GM19193 (cell line): ENCODE data around the gene BCAS3.

Experiments
- POLR2A ChIP-seq: IDR thresholded peaks from 4 replicates; pipeline ENCODE4 v1.6.1; 2011; ENCODE audit not compliant: insufficient read depth, insufficient read length; ENCODE audit errors: extremely low read depth

BCAS3 gene

DNA sequence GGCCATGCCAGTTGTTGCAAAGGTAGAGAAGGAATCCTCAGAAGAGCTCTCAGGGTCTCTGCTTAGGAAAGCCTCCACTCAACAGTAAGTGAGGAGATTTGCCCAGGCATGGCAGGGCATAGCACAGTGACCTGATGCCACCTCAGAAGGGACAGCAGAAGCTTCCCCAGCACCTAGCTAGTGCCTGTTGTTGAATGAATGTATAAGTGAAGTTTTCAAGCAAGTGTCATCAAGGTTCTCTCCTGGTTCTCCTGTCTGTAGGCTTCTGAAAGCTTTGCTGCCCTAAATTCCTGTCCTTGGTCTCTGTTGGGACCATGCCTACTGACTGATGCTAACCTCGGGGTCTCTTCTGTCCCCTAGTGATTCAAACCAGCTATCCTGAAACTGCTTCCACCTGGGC is 607.1 kb downstream of the BCAS3 start:
- no peak for TF ChIP-seq POLR2A

DNA sequence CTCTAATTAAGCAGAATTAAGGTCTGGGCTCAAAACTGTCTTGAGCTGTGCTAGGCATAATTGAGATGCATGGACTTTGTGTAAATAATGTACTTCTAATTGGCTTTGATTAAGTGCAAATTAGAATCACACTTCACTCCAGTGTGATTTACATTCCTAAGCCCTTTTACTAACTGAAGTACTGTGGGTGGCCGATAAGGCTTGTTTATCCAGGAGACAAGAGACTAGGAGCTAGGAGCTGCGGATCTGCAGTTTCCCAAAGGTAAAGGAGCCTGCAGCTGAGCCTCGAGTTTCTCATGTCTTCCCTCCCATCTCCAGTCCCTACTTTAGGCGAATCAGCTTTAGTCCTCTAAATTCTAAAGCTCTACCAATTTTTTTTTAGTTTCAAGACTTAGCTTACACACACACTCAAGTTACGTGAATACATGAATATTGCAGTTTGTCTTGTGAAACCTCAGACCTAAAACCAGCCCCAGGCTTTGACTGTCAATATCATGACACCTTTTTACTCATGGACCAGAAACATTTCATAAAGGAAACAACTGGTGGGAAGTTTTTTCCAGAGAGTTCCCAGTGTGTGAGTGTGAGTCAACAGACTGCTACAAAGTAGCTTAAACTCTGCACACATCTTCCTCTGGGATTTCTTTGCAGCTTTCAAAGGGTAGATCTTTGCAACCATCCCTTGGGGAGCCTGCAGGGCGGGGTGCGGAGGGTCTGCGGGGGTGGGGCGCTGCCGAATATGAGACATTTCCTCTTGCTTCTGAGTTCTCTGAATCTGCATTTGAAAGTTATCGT is 608.1 kb downstream of the BCAS3 start:
- no peak for TF ChIP-seq POLR2A

DNA sequence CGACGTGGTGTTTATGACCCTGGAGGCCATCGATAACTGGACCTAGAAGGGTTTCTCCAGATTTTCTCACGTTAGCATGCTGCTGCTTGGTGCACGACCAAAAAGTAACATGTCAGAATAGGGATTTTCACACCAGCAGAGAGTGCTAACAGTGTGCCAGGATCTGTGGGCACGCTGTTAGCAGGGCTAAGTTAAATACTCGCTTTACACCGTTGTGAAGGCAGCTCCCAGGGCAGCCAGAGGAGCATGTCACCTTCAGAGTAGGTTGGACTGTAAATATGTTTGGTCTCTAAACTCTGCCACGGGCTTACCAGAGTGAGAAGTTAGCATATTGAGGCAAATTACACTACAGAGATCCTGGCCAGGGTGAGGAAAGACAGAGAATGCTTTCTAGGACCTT is 608.8 kb downstream of the BCAS3 start:
- no peak for TF ChIP-seq POLR2A

DNA sequence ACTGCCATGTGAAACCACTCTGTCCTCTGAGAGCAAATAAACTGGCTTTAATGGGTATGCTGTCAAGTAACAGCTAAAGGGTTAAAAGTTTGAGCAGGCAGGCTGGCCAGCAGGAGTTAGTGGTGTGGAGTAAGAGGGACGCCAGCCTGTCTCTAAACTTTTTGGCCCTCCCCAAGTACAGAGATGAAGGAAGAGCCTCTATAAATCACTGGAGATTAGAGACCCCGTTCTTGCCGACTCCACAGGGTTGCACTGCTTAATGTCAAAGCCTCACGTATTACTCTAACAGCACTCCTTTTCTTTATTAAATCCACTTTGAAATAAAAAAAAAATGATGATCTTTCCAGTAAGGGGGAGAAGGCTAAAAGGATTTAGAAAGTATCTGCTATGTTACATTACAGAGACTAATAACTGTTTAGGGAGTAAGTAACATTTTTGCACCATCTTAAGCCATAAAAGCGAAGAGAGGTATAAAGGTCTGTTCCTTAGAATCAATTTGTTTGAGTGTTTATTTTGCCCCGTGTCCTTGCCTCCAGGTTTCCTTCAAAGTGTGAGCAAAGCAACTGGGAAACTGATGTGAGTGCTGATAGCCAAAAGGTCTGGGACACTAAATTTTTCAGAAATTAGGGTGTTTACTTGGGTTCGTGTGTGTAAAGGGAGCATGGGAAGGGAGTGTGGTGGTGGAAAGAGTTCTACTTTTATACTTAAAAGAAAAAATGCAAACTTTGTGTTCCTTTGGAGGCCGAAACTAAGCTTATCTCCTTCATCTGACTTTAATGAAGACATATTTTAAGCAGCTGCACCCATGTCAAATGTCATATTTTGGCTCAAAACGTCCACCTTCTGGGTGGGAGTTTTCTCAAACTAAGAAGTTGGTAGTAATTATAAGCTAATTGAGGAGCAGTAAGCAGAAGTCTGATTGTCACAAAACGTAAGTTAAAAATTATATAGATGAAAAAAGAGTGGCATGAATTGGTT is 612.0 kb downstream of the BCAS3 start:
- TF ChIP-seq POLR2A, result no peak

DNA sequence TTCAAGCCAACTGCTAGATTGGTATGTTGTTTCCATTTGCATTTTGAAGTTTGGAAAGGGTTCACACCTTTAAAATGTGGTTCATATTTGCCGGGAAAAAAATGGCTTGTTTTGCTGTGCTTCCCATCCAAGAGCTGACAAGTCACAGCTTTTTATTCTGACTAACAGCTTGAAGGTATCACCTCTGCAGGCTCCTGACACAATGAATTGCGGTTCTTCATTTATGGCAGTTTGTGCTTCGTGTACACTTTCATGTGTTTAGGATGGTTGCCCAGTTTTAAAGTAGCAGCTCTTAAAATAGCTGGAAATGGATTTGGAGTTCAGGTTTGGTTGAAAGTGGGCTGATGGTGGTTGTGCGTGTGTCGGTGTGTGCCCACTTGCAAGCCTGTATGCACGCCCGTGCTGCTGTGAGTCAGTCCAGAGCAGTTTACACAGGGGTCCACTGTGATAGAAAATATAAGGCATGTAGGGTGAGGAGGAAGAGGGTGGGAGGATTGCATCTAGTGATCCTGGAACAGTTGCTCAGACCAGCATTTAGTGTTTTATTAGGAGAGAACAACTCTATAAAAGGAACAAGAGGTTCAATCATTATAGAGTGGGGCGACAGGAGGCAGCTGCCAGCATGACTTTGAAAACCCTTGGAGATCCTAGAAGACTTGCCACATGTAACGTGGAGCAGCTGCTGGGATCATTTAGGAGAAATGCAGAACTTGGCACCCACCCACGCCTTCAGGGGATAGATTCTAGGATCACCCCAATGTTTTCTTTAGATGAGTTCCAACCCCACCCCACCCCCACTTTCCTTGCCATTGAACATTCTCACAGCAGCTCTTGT is 614.0 kb downstream of the BCAS3 start:
- TF ChIP-seq POLR2A, result no peak

GRCh38 chr17:61294286-61294685 is 616.6 kb downstream of the BCAS3 start:
- TF ChIP-seq POLR2A, result no peak

GRCh38 chr17:61294777-61295176 is 617.1 kb downstream of the BCAS3 start:
- no peak for TF ChIP-seq POLR2A

- TF ChIP-seq POLR2A, result no peak
These were observed 618.4 kb downstream of the BCAS3 start for GRCh38 chr17:61296058-61296457.

DNA sequence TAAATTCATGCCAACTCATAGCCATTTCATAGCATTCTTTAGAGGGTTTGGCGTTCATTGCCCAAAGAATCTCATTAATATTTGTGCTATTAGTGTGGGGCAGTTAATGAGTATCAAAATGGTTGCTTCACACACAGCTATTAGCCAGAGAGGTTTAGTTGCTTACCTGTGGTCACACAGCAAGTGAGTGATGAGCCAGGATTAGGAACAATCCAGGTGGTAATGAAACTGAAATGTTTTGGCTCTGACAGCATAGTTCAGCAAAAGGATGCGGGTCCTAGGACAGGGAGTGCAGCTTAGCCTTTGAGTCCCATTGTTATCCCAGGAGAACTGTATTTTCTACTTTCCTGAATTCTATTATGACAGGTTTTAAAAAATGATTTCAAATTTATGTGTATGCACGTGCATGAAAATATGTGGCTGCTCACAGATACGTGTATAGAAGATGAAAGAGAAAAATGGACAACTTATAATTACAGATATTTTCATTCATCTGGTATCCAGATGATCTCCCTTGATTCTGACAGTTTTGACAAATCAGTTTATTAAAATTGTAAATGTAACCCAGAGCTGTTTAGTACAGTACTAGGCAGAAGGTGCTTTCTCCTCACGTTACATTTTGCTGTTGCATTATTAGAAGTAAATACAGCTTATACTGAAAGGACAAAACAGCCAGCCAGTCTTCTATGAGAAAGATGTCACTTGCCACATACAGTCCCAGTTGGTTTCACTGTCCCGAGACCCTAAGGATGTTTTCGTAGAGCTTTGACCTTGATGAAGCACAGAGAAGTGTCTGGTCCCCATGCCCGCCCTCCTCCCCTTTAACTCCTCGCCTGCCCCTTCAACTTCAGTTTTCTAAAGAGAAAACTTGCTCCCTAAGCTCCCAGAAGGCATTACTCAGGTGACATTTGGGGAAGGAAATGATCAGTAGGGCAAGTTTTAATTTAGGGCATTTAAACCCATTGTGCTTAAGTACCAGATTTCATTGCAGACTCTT is 622.2 kb downstream of the BCAS3 start:
- no peak for TF ChIP-seq POLR2A

DNA sequence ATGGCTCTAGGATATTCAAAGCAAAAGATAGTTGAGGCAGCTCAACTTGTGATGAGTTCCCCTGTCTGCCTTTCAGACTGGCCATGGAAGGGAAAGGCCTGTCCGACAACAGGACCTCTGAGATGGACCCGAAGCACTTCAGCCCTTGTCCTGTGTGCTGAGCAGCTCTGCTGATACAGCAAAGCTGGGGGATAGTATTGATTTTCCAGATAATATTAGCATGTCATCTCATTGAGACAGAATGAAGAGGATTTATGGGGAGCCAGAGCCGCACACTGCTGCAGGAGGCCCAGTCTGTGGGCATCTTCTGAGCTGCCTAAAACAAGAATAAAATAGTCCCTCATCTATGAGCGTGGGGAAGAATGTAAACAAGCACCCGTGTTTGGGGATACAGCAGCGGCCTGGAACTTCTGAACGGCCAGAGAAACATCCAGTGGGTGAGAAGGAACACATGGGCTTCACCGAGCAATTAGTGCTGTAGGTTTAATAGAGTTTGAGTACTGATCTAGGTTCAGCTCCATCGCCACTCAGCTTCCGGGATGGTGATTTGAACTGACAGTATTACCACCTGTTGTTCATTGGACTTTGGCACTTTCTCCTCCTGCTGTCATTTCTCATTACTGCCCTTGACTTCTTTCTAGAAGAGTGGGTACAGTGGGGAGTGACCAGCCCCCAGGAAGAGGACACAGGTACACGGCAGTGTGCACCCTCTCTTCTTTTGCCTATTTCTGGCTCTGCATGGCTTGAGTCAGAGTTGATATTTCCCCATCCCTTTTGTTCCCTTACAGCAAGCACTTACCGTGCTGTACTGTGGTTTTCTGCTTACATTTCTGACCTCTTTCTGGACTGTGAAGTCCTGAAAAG is 625.5 kb downstream of the BCAS3 start:
- TF ChIP-seq POLR2A, result no peak

- TF ChIP-seq POLR2A, result no peak
These were observed 626.1 kb downstream of the BCAS3 start for GRCh38 chr17:61303817-61304096.

- TF ChIP-seq POLR2A, result no peak
These were observed 627.4 kb downstream of the BCAS3 start for GRCh38 chr17:61305024-61305423.

DNA sequence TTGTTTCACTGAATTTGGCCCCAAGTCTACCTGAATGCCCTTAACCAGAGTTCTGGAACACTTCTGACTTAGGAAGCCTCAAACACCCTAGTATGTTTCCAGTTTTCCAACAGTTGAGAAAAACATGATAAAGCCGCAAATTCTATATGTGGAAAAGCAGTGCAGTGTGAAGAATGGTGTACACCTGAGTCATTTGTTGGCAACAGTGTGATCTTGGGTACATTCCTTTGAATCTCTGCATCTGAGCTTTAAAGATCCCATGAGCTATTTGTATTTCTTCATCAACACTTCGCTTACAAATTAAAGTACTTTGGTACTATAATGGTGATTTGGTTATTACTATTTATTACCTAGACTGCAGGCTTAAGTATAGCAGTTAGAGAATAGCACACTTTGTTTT is 628.4 kb downstream of the BCAS3 start:
- no peak for TF ChIP-seq POLR2A
